CD4-positive, alpha-beta T cell (primary cell): ENCODE measurements around the gene CDC14A. TPM values are rescaled to one million over a fixed set of nuclear protein-coding genes. Genes with fewer than 3 reads are reported as not detected.
"Not testable (repeated sequence)": the region's sequence is repeated elsewhere in the genome, so short reads cannot be mapped to it uniquely, and the experiment has no call there.

Experiments used
- ATAC-seq: fragments of 200-7000 bp; cut with Tn5 transposase; one replicate; pipeline ENCODE4 v1.10.0; 2022; ENCODE audit warnings: mild to moderate bottlenecking; ENCODE audit not compliant: poor library complexity
- CTCF ChIA-PET: fragments of 350-600 bp; sonication (Branson Sonifier 250); formaldehyde crosslinking; loops from one replicate; lab custom pipeline; 2021; ENCODE audit warnings: antibody characterized with exemption, inconsistent platforms; lab: Charles Lee
- POLR2A ChIA-PET: fragments of 350-600 bp; sonication (Branson Sonifier 250); formaldehyde crosslinking; loops from one replicate; lab custom pipeline; 2021; ENCODE audit warnings: antibody characterized with exemption, inconsistent platforms; lab: Charles Lee
- DNase-seq, 14 experiments: peaks; one replicate each; pipeline ENCODE4 v3.0.0-alpha.2; 2013 to 2020; ENCODE audit warnings: mixed read lengths in 2 of 14
- H3K27ac ChIP-seq, 2 donors: one replicate each; pipeline versions ENCODE4 v1.5.1 to v1.7.0; 2013; ENCODE audit warnings: low read length in 2 of 2, low read depth in 1 of 2, mild to moderate bottlenecking in 1 of 2
- H3K27me3 ChIP-seq, 2 experiments: 1 replicate in 1 of 2; 2 replicates in 1 of 2; pipeline versions ENCODE4 v1.6.1 to v1.7.0; 2013; ENCODE audit warnings: low read length in 2 of 2, control low read depth in 1 of 2, mild to moderate bottlenecking in 1 of 2, moderate library complexity in 1 of 2; ENCODE audit not compliant: insufficient read depth in 2 of 2, control insufficient read depth in 1 of 2
- H3K36me3 ChIP-seq: one replicate; pipeline ENCODE4 v1.6.1; 2013; ENCODE audit warnings: low read length, control low read depth; ENCODE audit not compliant: insufficient read depth
- H3K4me1 ChIP-seq: one replicate; pipeline ENCODE4 v1.6.1; 2013; ENCODE audit warnings: low read length, control low read depth; ENCODE audit not compliant: insufficient read depth
- H3K4me3 ChIP-seq: one replicate; pipeline ENCODE4 v1.5.1; 2013; ENCODE audit warnings: mild to moderate bottlenecking, low read length, moderate library complexity
- H3K9me3 ChIP-seq, 2 experiments: 1 replicate in 1 of 2; 2 replicates in 1 of 2; pipeline versions ENCODE4 v1.6.1 to v1.7.0; 2013; ENCODE audit warnings: low read length in 2 of 2, mild to moderate bottlenecking in 2 of 2, control low read depth in 1 of 2, moderate library complexity in 1 of 2; ENCODE audit not compliant: control insufficient read depth in 1 of 2, insufficient read depth in 1 of 2
- H3K27ac Mint-ChIP-seq: one replicate; pipeline ENCODE4 v1.8.0; 2020; ENCODE audit warnings: mixed read lengths
- H3K27me3 Mint-ChIP-seq: one replicate; pipeline ENCODE4 v1.8.0; 2021; ENCODE audit warnings: mixed read lengths
- H3K36me3 Mint-ChIP-seq: one replicate; pipeline ENCODE4 v1.8.0; 2021; ENCODE audit warnings: low read depth, mixed read lengths
- H3K4me1 Mint-ChIP-seq: one replicate; pipeline ENCODE4 v1.8.0; 2021; ENCODE audit warnings: low read depth, mixed read lengths
- H3K4me3 Mint-ChIP-seq: one replicate; pipeline ENCODE4 v1.8.0; 2020; ENCODE audit warnings: mild to moderate bottlenecking, mixed read lengths
- H3K9me3 Mint-ChIP-seq: one replicate; pipeline ENCODE4 v1.8.0; 2020; ENCODE audit warnings: mixed read lengths
- CTCF ChIP-seq: fragments of 200-600 bp; IDR thresholded peaks from one replicate; pipeline ENCODE4 v1.8.0; 2022; ENCODE audit warnings: antibody characterized with exemption, mild to moderate bottlenecking
- intact Hi-C, 2 experiments: fragments of 100-400 bp; cut with DNase I in 1 of 2; cut with micrococcal nuclease in 1 of 2; formaldehyde crosslinking; loops; one replicate each; pipeline versions ENCODE4 v1.15.1 to v1.9.0; 2023 to 2025; cut with DNase I, micrococcal nuclease
- total RNA-seq, 174 experiments: library from RNA in 2 of 174; stranded (reverse) in 2 of 174; gene quantifications; one replicate each; pipeline ENCODE4 v1.2.3 and lab custom pipeline; 2021 to 2026

CDC14A gene
- total RNA-seq, 2 experiments from 2014 or later: 174 to 182 TPM

GRCh38 chr1:100332331-100332730, 20.0 kb upstream of the CDC14A start:
- Histone ChIP-seq H3K9me3 (no peaks in the 10 kb centered on the region), H3K27ac (no peak overlapping the region), H3K27me3 (no peaks in the 10 kb centered on the region), H3K36me3 (no peaks in the 10 kb centered on the region), H3K4me1 (no peaks in the 10 kb centered on the region), H3K4me3 (no peak overlapping the region)
- DNase-seq (no peak), ATAC-seq (no peak)
- no peaks in the 10 kb centered on the region for H3K4me1 Mint-ChIP-seq
- CTCF ChIA-PET: no interaction called here
- TF ChIP-seq CTCF: no peak
- H3K27me3 Mint-ChIP-seq: no peaks in the 10 kb centered on the region
- no peaks in the 10 kb centered on the region for H3K36me3 Mint-ChIP-seq
- no peak overlapping the region for H3K27ac Mint-ChIP-seq
- H3K4me3 Mint-ChIP-seq: no peak overlapping the region
- POLR2A ChIA-PET: no interaction called here
- intact Hi-C loops: no loop called here
- H3K9me3 Mint-ChIP-seq: no peaks in the 10 kb centered on the region

- H3K9me3 Mint-ChIP-seq: no peaks in the 10 kb centered on the region
- no peaks in the 10 kb centered on the region for H3K36me3 ChIP-seq
- no peak for TF ChIP-seq CTCF
- intact Hi-C loops: no loop called here
- ChIA-PET POLR2A (interaction anchor here (0.6 kb wide), 1 partner anchor 16 kb away, joined by 3 read pairs; no protein-coding TSS in a partner anchor), CTCF (no interaction called here)
- no peaks in the 10 kb centered on the region for H3K4me1 Mint-ChIP-seq
- no peak overlapping the region for H3K27ac ChIP-seq
- no peak overlapping the region for H3K4me3 ChIP-seq
- DNase-seq (no peak), ATAC-seq (no peak)
- no peaks in the 10 kb centered on the region for H3K4me1 ChIP-seq
- no peaks in the 10 kb centered on the region for H3K27me3 Mint-ChIP-seq
- no peak overlapping the region for H3K4me3 Mint-ChIP-seq
- H3K36me3 Mint-ChIP-seq: no peaks in the 10 kb centered on the region
- H3K27ac Mint-ChIP-seq: no peak overlapping the region
- H3K27me3 ChIP-seq: no peaks in the 10 kb centered on the region
- no peaks in the 10 kb centered on the region for H3K9me3 ChIP-seq
Measured at GRCh38 chr1:100335436-100335835, 16.9 kb upstream of the CDC14A start.

- ATAC-seq, CTCF ChIA-PET, intact Hi-C loops, H3K4me1 ChIP-seq, H3K27me3 Mint-ChIP-seq, H3K36me3 Mint-ChIP-seq, H3K4me3 Mint-ChIP-seq, H3K36me3 ChIP-seq, H3K9me3 Mint-ChIP-seq, DNase-seq, H3K27me3 ChIP-seq, H3K9me3 ChIP-seq, H3K4me3 ChIP-seq, POLR2A ChIA-PET, H3K27ac Mint-ChIP-seq, H3K27ac ChIP-seq, H3K4me1 Mint-ChIP-seq: not testable (repeated sequence)
Measured at GRCh38 chr1:100337878-100338277, 14.4 kb upstream of the CDC14A start.

GRCh38 chr1:100339735-100340134, 12.6 kb upstream of the CDC14A start:
- DNase-seq, H3K27ac Mint-ChIP-seq, H3K36me3 Mint-ChIP-seq, H3K36me3 ChIP-seq, POLR2A ChIA-PET, ATAC-seq, H3K27ac ChIP-seq, H3K4me3 Mint-ChIP-seq, H3K9me3 ChIP-seq, H3K9me3 Mint-ChIP-seq, H3K4me3 ChIP-seq, H3K4me1 Mint-ChIP-seq, H3K27me3 Mint-ChIP-seq, H3K4me1 ChIP-seq, CTCF ChIA-PET, H3K27me3 ChIP-seq: not testable (repeated sequence)
- intact Hi-C loops: loop anchor here in 1 of 2 experiments (10.0 kb wide), 1 partner anchor 45 kb away; no protein-coding TSS in a partner anchor
